WI38 (cell line): ENCODE results near the gene MED27.

Experiments used
- H3K4me3 ChIP-seq: 2 replicates; pipeline ENCODE4 v1.5.1; 2011; ENCODE audit warnings: low read depth, mild to moderate bottlenecking, control low read depth, low read length
- TF ChIP-seq, protein P1 (sequence below): IDR thresholded peaks from 2 replicates; pipeline ENCODE4 v1.5.1; 2012; ENCODE audit warnings: low read depth, mild to moderate bottlenecking, control low read depth, low read length

MED27 gene

GRCh38 chr9:132121021-132121420, 41.4 kb upstream of the MED27 start:
- no peak overlapping the region for H3K4me3 ChIP-seq
- TF ChIP-seq, protein P1, sequence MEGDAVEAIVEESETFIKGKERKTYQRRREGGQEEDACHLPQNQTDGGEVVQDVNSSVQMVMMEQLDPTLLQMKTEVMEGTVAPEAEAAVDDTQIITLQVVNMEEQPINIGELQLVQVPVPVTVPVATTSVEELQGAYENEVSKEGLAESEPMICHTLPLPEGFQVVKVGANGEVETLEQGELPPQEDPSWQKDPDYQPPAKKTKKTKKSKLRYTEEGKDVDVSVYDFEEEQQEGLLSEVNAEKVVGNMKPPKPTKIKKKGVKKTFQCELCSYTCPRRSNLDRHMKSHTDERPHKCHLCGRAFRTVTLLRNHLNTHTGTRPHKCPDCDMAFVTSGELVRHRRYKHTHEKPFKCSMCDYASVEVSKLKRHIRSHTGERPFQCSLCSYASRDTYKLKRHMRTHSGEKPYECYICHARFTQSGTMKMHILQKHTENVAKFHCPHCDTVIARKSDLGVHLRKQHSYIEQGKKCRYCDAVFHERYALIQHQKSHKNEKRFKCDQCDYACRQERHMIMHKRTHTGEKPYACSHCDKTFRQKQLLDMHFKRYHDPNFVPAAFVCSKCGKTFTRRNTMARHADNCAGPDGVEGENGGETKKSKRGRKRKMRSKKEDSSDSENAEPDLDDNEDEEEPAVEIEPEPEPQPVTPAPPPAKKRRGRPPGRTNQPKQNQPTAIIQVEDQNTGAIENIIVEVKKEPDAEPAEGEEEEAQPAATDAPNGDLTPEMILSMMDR: no peak

DNA sequence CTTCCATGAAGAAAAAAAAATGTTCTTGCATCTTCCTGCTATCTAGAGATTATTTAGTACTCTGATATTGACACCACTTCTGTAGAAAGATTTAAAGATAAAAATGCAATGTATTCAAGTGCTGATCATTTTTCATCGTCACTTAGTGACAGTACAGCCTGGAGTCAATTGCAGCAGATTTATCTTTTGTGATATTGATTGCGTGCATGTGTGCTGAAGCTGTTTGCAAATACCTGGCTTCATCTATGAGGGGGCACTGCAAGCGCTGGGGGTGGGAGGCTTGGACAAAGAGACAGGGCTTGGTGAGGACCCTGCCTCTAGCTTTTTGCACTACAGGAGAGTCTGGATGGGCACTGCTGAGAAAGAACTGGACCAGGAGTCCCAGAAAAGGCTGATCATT, 38.0 kb upstream of the MED27 start:
- TF ChIP-seq, protein P1: no peak

GRCh38 chr9:132116583-132116982, 36.9 kb upstream of the MED27 start:
- no peak overlapping the region for H3K4me3 ChIP-seq

More for the DNA sequence above, 38.0 kb upstream of the MED27 start:
- no peak overlapping the region for H3K4me3 ChIP-seq

GRCh38 chr9:132114102-132114707, 34.5 kb upstream of the MED27 start:
- H3K4me3 ChIP-seq: no peak overlapping the region
- TF ChIP-seq, protein P1: no peak

More at GRCh38 chr9:132116583-132116982, 36.9 kb upstream of the MED27 start:
- TF ChIP-seq, protein P1: no peak

- no peak overlapping the region for H3K4me3 ChIP-seq
- TF ChIP-seq, protein P1: no peak
These were observed 29.6 kb upstream of the MED27 start for GRCh38 chr9:132109291-132109690.

- TF ChIP-seq, protein P1: no peak
- H3K4me3 ChIP-seq: no peak overlapping the region
These were observed 29.1 kb upstream of the MED27 start for GRCh38 chr9:132108728-132109127.

- H3K4me3 ChIP-seq: no peak overlapping the region
- TF ChIP-seq, protein P1: no peak
These were observed 20.2 kb upstream of the MED27 start for GRCh38 chr9:132099741-132100407.
